GM12875 (cell line): Measurements from ENCODE around the gene NCKAP5L.

Source experiments
- H3K4me3 ChIP-seq: one replicate; pipeline ENCODE4 v1.5.1; 2011; ENCODE audit warnings: low read depth, low read length, control low read depth
- CTCF ChIP-seq: IDR thresholded peaks from 2 replicates; pipeline ENCODE4 v1.5.1; 2011; ENCODE audit warnings: low read depth, mild to moderate bottlenecking, control low read depth, inconsistent platforms, low read length, moderate library complexity, borderline replicate concordance; ENCODE audit not compliant: insufficient read depth

Gene NCKAP5L

GRCh38 chr12:49748306-49748705 lies 79.9 kb downstream of the NCKAP5L start:
- TF ChIP-seq CTCF, result no peak
- no peak overlapping the region for H3K4me3 ChIP-seq

- H3K4me3 ChIP-seq, result no peak overlapping the region
- TF ChIP-seq CTCF, result no peak
Observed at GRCh38 chr12:49744363-49744885, 83.8 kb downstream of the NCKAP5L start.

- peak overlapping the region; percentile 67 for H3K4me3 ChIP-seq
- TF ChIP-seq CTCF, result no peak
Observed at GRCh38 chr12:49741882-49742620, 86.2 kb downstream of the NCKAP5L start.
